Suppressor macrophage (primary cell): ENCODE data around the gene PHIP.

Experiments
- DNase-seq, 4 experiments: peaks; one replicate each; pipeline ENCODE4 v3.0.0-alpha.2; 2020 to 2022

The PHIP gene

DNA sequence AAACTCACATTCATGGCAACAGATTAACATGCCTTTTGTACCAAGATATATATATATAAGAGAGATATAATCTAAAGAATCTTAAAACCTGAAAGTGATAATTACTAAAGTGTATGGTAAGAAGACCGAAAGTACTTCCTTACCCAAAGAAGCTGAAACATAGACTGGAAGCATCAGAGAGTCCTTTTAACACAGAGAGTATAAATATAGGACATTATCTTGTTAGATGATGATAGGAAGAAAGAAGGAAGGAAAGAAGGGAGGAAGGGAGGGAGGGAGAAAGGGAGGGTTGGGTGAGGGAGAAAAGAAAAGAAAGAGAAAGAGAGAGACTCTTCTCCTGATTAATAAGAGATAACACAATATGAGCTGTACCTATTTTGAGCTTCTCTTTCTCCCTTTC is 68.2 kb downstream of the PHIP start:
- no peak for DNase-seq

- DNase-seq, result no peak
Measured at GRCh38 chr6:79005497-79005896, 72.6 kb downstream of the PHIP start.

GRCh38 chr6:79005024-79005423 is 73.0 kb downstream of the PHIP start:
- DNase-seq, result no peak

- no peak for DNase-seq
Measured at GRCh38 chr6:79004239-79004638, 73.8 kb downstream of the PHIP start.

DNA sequence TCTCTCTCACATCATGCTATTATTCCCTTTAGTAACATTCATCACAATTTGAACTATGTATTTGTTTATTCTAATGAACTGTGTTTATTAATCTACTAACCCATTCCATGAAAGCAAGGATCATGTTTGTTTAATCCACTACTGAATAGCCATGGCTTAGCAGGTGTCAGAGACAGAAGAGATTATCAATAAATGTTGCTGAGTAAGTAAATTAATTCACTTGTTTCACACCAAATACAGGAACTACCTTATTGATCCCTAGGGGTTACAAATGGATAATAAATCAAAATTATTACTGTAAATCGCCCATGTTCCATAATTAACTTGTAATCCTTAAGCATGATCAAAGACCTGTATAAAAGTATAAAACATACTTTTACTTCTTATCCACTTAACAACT is 76.6 kb downstream of the PHIP start:
- no peak for DNase-seq

GRCh38 chr6:78999737-79000136 is 78.3 kb downstream of the PHIP start:
- no peak for DNase-seq

DNA sequence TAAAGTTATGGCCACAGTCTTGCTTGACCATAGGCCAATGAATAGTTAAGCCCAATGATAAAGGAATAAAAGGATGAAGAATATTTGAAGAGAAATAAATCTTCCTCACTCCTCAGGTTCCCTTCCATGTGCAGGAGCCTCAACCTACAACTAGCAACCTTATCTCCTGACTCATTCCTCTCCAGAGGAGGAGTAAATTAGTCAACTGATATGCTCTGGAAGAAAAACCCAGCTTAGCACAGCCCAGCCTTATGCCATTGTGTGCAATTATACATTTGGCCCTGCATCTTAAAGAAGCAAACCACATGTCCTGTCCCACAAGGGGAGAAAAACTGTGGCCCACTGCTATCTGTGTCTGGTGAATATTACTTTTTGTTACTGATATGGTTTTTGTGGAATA is 82.1 kb downstream of the PHIP start:
- no peak for DNase-seq

- DNase-seq, result no peak
Measured at GRCh38 chr6:78995346-78995745, 82.7 kb downstream of the PHIP start.

GRCh38 chr6:78993955-78994354 is 84.1 kb downstream of the PHIP start:
- no peak for DNase-seq

- no peak for DNase-seq
Measured at GRCh38 chr6:78989191-78989590, 88.9 kb downstream of the PHIP start.

- DNase-seq, result no peak
Measured at GRCh38 chr6:78986161-78986560, 91.9 kb downstream of the PHIP start.

GRCh38 chr6:78984225-78984950 is 93.7 kb downstream of the PHIP start:
- DNase-seq, result no peak

GRCh38 chr6:78967191-78967590 is 110.9 kb downstream of the PHIP start:
- no peak for DNase-seq

- DNase-seq, result no peak
Measured at GRCh38 chr6:78966542-78966941, 111.5 kb downstream of the PHIP start.

DNA sequence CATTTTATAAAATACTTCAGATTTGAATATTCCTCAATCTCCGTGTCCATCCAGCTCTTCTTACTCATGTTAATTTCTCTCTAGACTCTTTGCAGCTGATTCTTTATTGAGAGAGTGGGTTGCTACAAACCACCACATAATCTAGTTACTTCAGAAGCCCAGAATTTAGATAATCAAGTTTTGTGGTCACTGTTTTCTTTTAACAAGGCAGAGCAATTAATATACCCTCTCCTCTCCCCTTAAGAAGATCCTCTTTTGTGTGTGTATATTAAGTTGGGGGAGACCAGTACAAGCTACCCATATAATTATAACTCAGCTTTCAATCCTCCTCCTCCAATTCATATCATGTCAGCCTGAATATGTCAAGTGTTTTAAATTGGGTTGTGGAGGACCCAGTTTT is 115.6 kb downstream of the PHIP start:
- DNase-seq, result no peak

DNA sequence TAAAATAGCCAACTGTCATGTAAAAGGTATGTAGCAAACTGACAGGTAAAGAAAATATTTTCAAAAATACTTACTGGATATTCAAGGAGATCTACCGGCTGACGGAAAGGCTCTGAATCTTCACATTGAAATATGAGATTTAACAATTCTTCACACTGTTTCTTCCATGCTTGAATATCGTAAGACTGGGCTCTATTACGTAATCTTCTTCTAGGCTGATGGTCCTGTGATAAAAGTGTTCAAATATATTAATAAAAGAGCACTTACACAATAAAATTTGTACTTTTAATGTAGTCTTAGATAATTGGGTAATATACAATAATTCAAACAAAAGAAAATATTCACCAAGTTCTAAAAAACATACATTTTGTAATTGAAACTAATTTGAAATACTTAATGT is 123.3 kb downstream of the PHIP start:
- DNase-seq, result no peak

- no peak for DNase-seq
Measured at GRCh38 chr6:78953798-78954197, 124.3 kb downstream of the PHIP start.

DNA sequence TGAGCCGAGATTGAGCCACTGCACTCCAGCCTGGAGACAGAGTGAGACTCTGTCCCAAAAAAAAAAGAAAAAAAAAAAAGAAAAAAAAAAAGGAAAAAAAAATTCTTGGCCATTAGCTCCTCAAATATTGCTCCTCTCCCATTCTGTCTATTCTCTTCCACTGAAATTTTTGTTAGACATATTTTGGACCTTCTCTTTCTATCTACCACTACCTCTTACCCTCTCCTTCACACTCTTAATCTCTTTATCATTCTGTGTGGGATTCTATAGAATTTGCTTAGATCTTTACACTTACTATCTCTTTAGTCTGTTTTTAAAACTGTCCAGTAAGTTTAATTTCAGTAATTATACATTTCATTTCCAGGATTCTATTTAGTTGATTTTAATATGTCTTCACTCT is 125.7 kb downstream of the PHIP start:
- DNase-seq, result no peak

DNA sequence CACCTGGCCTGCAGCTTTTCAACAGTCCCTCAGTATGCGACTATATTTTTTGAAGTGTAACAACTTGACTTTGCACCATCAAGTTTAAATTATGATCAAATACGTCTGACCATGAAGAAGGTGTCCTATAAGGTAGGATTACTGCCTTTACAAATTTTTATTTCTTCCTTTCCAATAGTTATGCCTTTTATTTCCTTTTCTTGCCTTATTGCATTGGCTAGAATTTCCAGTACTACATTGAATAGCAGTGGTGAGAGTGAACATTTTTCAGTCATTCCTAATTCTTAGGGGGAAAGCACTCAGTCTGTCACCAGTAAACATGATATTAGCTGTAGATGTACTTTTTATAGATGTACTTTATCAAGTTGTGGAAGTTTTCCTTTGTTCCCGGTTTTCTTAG is 129.3 kb downstream of the PHIP start:
- no peak for DNase-seq

DNA sequence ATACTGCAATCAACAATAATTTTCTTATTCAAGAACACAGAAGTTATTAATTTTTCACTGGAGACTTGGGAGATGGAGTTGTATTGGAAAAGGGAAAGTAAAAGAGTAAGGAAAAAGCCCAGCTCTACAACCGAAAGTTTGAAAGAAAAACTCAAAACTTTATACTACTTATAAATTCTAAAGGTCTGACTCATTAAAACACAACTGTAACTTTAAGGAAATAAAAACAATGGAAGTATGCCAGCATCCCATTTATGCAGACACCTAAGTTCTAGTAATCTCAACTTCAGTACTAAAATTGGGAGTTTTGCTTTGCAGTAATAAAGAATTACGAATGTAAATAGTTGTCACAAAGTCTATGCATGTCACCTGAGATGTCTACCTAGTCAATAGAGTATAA is 130.1 kb downstream of the PHIP start:
- no peak for DNase-seq

DNA sequence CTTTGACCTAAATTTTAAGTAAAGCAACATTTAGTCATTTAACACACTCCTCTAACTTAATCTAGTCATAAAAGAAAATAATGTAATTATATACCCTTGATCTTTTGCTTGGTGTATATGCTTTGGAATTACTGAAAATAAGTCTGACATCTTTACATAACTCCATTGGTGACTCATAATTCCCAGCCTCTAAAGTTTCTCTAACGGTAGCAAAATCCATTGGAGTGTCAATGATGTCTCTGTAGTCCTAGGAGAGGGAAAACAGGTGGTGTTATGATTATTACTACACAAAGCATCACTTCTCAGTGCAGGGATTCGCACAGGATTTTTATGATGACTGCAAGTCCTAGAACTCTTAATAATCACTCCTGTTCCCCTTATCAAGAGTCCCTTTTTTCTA is 130.5 kb downstream of the PHIP start:
- no peak for DNase-seq

DNA sequence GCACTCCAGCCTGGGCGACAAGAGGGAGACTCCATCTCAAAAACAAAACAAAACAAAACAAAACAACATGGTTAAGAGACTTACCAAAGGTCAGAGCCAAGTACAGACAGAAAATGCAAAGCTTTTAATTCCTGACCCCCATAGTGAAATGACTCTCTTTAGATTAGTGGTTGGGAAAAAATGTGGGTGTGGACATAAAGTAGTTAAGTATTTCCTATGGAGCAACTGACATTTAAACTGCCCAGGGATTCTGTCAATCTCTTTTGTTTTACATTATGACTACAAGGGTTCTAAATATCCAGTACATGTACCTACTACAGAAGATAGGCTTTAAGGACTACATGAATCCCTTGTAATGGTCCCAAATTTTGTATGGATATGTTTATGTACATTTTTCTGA is 135.6 kb downstream of the PHIP start:
- no peak for DNase-seq

DNA sequence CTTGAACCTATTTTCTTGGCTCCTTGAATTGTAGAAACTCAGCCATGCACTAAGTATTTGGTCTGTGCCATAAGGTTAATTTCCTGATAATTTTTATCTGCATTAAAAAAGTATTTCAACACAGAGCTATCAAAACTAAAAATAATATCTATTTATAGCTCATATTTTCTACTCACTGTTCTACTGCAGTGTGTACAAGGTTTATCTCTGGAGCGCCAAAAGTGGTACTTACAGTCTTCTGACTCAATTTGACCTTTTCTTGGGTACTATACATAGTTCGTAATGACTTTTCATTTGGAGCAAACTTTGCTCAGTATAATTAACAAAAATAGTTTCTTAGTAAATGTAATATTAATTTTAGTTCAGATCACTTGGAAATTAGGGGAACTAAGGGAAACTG is 141.5 kb downstream of the PHIP start:
- DNase-seq, result no peak

DNA sequence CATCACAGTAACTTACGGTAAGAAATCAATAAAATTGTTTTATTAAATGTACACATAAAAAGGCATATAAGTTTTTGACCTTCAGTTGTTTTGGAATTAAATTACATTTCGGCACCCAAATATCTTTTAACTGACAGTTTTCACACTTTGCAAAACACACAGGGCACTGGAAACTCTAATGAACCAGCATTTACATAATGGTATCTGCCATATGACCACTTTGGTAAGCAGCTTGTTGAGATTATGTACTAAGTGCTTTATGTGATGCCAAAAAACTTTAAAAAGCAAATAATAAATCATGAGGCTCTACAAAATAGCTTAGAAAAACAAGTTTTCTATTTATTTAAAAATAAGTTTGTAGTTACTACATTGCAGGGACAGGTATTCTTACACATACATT is 142.5 kb downstream of the PHIP start:
- DNase-seq, result no peak

DNA sequence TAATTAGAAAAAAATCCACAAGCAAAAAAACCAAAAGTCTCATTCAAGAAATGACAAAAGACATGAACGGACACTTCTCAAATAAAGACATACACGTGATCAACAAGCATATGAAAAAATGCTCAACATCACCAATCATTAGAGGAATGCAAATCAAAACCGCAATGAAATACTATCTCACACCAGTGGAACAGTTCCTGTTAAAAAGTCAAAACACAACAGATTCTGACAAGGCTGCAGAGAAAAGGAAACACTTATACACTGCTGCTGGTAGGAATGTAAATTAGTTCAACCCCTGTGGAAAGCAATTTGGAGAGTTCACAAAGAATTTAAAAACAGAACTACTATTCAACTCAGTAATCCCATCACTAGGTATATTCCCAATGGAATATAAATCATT is 152.7 kb downstream of the PHIP start:
- DNase-seq, result no peak
